SK-N-SH (cell line): ENCODE results near the gene CHST11. TPM values are rescaled to one million over a fixed set of nuclear protein-coding genes. Genes with fewer than 3 reads are reported as not detected.

ENCODE experiments used
- CTCF ChIA-PET: fragments of 300-600, 350-600 bp; formaldehyde crosslinking; extraction: SDS; loops from one replicate; lab custom pipeline; 2021; lab: Yijun Ruan, JAX
- POLR2A ChIA-PET: fragments of 350-600 bp; sonication (Branson Sonifier 250); formaldehyde crosslinking; extraction: SDS; loops from one replicate; lab custom pipeline; 2020; ENCODE audit warnings: antibody characterized with exemption, inconsistent platforms; lab: Yijun Ruan, JAX
- DNase-seq: peaks from one replicate; pipeline ENCODE4 v3.0.0; 2012
- H2AFZ ChIP-seq: fragments of 200-600 bp; sonication (generic); 2 replicates; pipeline ENCODE4 v1.8.1; 2016; ENCODE audit warnings: antibody characterized with exemption, mild to moderate bottlenecking, low read depth
- H3F3A ChIP-seq: fragments of 200-600 bp; sonication (generic); replicated peaks from 2 replicates; pipeline ENCODE3; 2016; ENCODE audit warnings: antibody characterized with exemption, mild to moderate bottlenecking; ENCODE audit not compliant: insufficient read depth
- H3K27ac ChIP-seq, 2 experiments: fragments of 200-500 bp in 1 of 2; fragments of 200-600 bp in 1 of 2; sonication (Bioruptor generic) in 1 of 2; sonication (generic), shearing (Covaris generic) in 1 of 2; 2 replicates each; pipeline versions ENCODE4 v1.5.1 to v1.6.1; 2014 to 2016; ENCODE audit warnings: low read depth in 2 of 2, inconsistent platforms in 1 of 2, low read length in 1 of 2, mild to moderate bottlenecking in 1 of 2, mixed read lengths in 1 of 2
- H3K27me3 ChIP-seq: fragments of 200-600 bp; sonication (generic), shearing (Covaris generic); 2 replicates; pipeline ENCODE4 v1.6.1; 2016; ENCODE audit warnings: mixed run types; ENCODE audit not compliant: insufficient read depth
- H3K36me3 ChIP-seq, 2 experiments: fragments of 200-500 bp in 1 of 2; fragments of 200-600 bp in 1 of 2; sonication (Bioruptor generic) in 1 of 2; sonication (generic) in 1 of 2; replicated peaks in 1 of 2; 2 replicates each; pipeline versions ENCODE3 to v1.5.1; 2014 to 2016; ENCODE audit warnings: low read length in 1 of 2, mild to moderate bottlenecking in 1 of 2; ENCODE audit not compliant: insufficient read depth in 2 of 2, control insufficient read depth in 1 of 2
- H3K4me1 ChIP-seq, 2 experiments: fragments of 200-500 bp in 1 of 2; fragments of 200-600 bp in 1 of 2; sonication (Bioruptor generic) in 1 of 2; sonication (generic), shearing (Covaris generic) in 1 of 2; 2 replicates each; pipeline versions ENCODE4 v1.5.1 to v1.6.1; 2014 to 2016; ENCODE audit warnings: low read depth in 1 of 2, low read length in 1 of 2, mixed run types in 1 of 2; ENCODE audit not compliant: insufficient read depth in 2 of 2, control insufficient read depth in 1 of 2
- H3K4me2 ChIP-seq: fragments of 200-600 bp; sonication (generic), shearing (Covaris generic); 2 replicates; pipeline ENCODE4 v1.6.1; 2017; ENCODE audit warnings: mixed run types
- H3K4me3 ChIP-seq, 2 experiments: fragments of 200-500 bp in 1 of 2; fragments of 200-600 bp in 1 of 2; sonication (Bioruptor generic) in 1 of 2; sonication (generic), shearing (Covaris generic) in 1 of 2; 2 replicates each; pipeline versions ENCODE4 v1.5.1 to v1.8.1; 2014 to 2016; ENCODE audit warnings: low read depth in 2 of 2, inconsistent platforms in 1 of 2, low read length in 1 of 2, mild to moderate bottlenecking in 1 of 2, mixed read lengths in 1 of 2, moderate library complexity in 1 of 2
- H3K79me2 ChIP-seq: fragments of 200-600 bp; sonication (generic); 2 replicates; pipeline ENCODE4 v1.8.1; 2017; ENCODE audit warnings: mild to moderate bottlenecking; ENCODE audit not compliant: insufficient read depth
- H3K9ac ChIP-seq: fragments of 200-600 bp; sonication (generic); 2 replicates; pipeline ENCODE4 v1.6.1; 2017; ENCODE audit warnings: mixed run types
- H3K9me2 ChIP-seq: fragments of 200-600 bp; sonication (generic); 2 replicates; pipeline ENCODE4 v1.6.1; 2017; ENCODE audit warnings: mixed run types
- H3K9me3 ChIP-seq: fragments of 200-600 bp; sonication (generic); 2 replicates; pipeline ENCODE4 v1.6.1; 2017; ENCODE audit warnings: mixed run types, mild to moderate bottlenecking, moderate library complexity
- H4K20me1 ChIP-seq: fragments of 200-600 bp; sonication (generic); 2 replicates; pipeline ENCODE4 v1.6.1; 2017; ENCODE audit warnings: mild to moderate bottlenecking, mixed run types; ENCODE audit not compliant: insufficient read depth
- FOXM1 ChIP-seq: IDR thresholded peaks from 2 replicates; pipeline ENCODE4 v1.4.0; 2012; ENCODE audit warnings: low read depth, mild to moderate bottlenecking
- IRF3 ChIP-seq: fragments of 150-350 bp; IDR thresholded peaks from 2 replicates; pipeline ENCODE4 v1.6.1; 2016; ENCODE audit warnings: mild to moderate bottlenecking, low read depth, low read length
- JUND ChIP-seq: IDR thresholded peaks from 2 replicates; pipeline ENCODE4 v1.4.0; 2012
- MEF2A ChIP-seq: IDR thresholded peaks from 2 replicates; pipeline ENCODE4 v1.4.0; 2012; ENCODE audit warnings: low read depth, borderline replicate concordance
- NFIC ChIP-seq: IDR thresholded peaks from 2 replicates; pipeline ENCODE4 v1.4.0; 2012; ENCODE audit warnings: borderline replicate concordance
- RCOR1 ChIP-seq: fragments of 150-350 bp; IDR thresholded peaks from 2 replicates; pipeline ENCODE4 v1.6.1; 2017; ENCODE audit warnings: antibody characterized with exemption, low read length
- SIN3A ChIP-seq: IDR thresholded peaks from 2 replicates; pipeline ENCODE4 v1.6.1; 2012; ENCODE audit warnings: low read depth, mild to moderate bottlenecking, low read length, moderate library complexity, borderline replicate concordance
- SMC3 ChIP-seq: IDR thresholded peaks from 2 replicates; pipeline ENCODE4 v1.6.1; 2012; ENCODE audit warnings: low read depth, low read length, improper control_type of control experiment
- TAF1 ChIP-seq: IDR thresholded peaks from 2 replicates; pipeline ENCODE4 v1.6.1; 2012; ENCODE audit warnings: low read depth, mild to moderate bottlenecking, low read length, moderate library complexity, borderline replicate concordance
- TCF12 ChIP-seq: IDR thresholded peaks from 2 replicates; pipeline ENCODE4 v1.4.0; 2012
- TEAD4 ChIP-seq: IDR thresholded peaks from 2 replicates; pipeline ENCODE4 v1.4.0; 2012; ENCODE audit warnings: mild to moderate bottlenecking, borderline replicate concordance; ENCODE audit not compliant: insufficient read depth
- USF1 ChIP-seq: IDR thresholded peaks from 2 replicates; pipeline ENCODE4 v1.4.0; 2012; ENCODE audit warnings: low read depth, borderline replicate concordance
- WGBS: methylation state at CpG from one replicate; pipeline ENCODE4 v1.1.6; 2017; ENCODE audit warnings: low lambda C conversion rate; 5-methylcytosine and 5-hydroxymethylcytosine counted together
- polyA plus RNA-seq, 3 experiments: library from polyadenylated mRNA; depleted of rRNA; stranded (reverse); fragments of >200 nt; gene quantifications; 2 replicates each; pipeline ENCODE4 v1.2.3, GENCODE V29; 2012
- TF ChIP-seq, protein P1 (sequence below): IDR thresholded peaks from 2 replicates; pipeline ENCODE4 v1.4.0; 2012; ENCODE audit warnings: low read depth, borderline replicate concordance
- TF ChIP-seq, protein P2 (sequence below): fragments of 200-600 bp; sonication (generic); IDR thresholded peaks from 2 replicates; pipeline ENCODE4 v1.6.1; 2017; ENCODE audit warnings: antibody characterized with exemption, mild to moderate bottlenecking, moderate library complexity
- TF ChIP-seq, protein P3 (sequence below): IDR thresholded peaks from 2 replicates; pipeline ENCODE4 v1.6.1; 2012; ENCODE audit warnings: mild to moderate bottlenecking, low read depth, low read length, moderate library complexity

Gene CHST11
- polyA plus RNA-seq, 1 of the 3 experiments (the other 2 are of a cell fraction) = 18.6 TPM

DNA sequence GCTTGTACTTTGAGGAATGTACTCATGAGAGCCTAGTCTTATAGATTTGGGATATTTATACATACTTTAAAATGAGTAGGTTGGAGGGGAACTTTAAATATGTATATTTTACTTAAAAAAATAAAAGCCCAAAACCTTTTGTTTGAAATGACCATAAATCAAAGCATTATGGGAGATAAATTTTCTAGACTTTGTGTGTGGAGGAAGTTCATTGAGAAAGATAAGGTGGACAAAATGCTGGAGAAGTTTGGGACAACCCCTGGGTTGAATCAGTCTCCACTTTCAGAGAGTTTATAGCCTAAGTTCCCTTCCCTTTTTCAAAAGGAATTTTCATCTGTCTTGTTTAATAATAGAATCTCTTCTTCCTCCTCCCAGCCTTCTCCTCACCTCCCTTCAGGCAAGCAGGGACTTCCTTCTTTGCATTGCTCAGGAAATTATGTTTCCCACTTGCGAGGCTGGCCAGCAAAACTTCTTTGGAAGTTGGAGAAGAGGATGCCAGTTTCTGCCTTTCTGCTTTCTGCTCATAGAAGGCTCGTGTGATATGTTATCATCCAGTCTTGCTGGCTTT, 54.2 kb downstream of the CHST11 start (continued):
- TF ChIP-seq USF1 (no peak), NFIC (no peak)

DNA sequence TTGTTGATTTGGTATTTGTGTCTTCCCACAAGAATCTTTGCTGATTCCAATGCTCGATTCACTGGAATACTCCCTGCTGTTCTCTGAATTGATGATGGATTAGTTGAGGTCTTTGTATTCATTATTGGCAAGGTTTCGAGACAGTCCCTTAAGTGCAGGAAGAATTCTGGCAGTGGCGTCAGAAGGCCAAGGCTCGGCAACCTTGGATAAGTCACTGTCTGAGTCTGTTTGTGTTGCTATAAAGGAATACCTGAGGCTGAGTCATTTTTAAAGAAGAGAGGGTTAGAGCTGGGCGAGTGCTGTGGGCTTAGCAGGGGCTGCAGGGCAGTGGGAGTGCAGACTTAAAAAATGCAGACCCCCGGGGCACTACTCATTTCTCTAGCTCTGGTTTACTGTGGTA, 56.9 kb downstream of the CHST11 start:
- WGBS = 93% methylated on average over 6 of the region's 6 CpGs
- H3F3A ChIP-seq = no peaks in the 10 kb centered on the region
- H3K27me3 ChIP-seq = no peaks in the 10 kb centered on the region
- no peaks in the 10 kb centered on the region for H3K79me2 ChIP-seq
- no peak for TF ChIP-seq SIN3A
- no peak for TF ChIP-seq NFIC
- TF ChIP-seq, protein P1, sequence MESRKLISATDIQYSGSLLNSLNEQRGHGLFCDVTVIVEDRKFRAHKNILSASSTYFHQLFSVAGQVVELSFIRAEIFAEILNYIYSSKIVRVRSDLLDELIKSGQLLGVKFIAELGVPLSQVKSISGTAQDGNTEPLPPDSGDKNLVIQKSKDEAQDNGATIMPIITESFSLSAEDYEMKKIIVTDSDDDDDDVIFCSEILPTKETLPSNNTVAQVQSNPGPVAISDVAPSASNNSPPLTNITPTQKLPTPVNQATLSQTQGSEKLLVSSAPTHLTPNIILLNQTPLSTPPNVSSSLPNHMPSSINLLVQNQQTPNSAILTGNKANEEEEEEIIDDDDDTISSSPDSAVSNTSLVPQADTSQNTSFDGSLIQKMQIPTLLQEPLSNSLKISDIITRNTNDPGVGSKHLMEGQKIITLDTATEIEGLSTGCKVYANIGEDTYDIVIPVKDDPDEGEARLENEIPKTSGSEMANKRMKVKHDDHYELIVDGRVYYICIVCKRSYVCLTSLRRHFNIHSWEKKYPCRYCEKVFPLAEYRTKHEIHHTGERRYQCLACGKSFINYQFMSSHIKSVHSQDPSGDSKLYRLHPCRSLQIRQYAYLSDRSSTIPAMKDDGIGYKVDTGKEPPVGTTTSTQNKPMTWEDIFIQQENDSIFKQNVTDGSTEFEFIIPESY = no peak
- TF ChIP-seq, protein P2, sequence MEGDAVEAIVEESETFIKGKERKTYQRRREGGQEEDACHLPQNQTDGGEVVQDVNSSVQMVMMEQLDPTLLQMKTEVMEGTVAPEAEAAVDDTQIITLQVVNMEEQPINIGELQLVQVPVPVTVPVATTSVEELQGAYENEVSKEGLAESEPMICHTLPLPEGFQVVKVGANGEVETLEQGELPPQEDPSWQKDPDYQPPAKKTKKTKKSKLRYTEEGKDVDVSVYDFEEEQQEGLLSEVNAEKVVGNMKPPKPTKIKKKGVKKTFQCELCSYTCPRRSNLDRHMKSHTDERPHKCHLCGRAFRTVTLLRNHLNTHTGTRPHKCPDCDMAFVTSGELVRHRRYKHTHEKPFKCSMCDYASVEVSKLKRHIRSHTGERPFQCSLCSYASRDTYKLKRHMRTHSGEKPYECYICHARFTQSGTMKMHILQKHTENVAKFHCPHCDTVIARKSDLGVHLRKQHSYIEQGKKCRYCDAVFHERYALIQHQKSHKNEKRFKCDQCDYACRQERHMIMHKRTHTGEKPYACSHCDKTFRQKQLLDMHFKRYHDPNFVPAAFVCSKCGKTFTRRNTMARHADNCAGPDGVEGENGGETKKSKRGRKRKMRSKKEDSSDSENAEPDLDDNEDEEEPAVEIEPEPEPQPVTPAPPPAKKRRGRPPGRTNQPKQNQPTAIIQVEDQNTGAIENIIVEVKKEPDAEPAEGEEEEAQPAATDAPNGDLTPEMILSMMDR = no peak
- no peak for TF ChIP-seq TEAD4
- no peak for TF ChIP-seq JUND
- no peak for TF ChIP-seq TAF1
- H2AFZ ChIP-seq = no peak overlapping the region
- no peak overlapping the region for H3K4me2 ChIP-seq
- no peaks in the 10 kb centered on the region for H3K9me3 ChIP-seq
- ChIA-PET CTCF (no interaction called here), POLR2A (no interaction called here)
- no peak for DNase-seq
- H3K9ac ChIP-seq = no peak overlapping the region
- H3K36me3 ChIP-seq = no peaks in the 10 kb centered on the region
- no peaks in the 10 kb centered on the region for H4K20me1 ChIP-seq
- no peak overlapping the region for H3K4me3 ChIP-seq
- H3K9me2 ChIP-seq = no peaks in the 10 kb centered on the region
- no peaks in the 10 kb centered on the region; a peak in 1 of 4 replicates for H3K4me1 ChIP-seq
- no peak overlapping the region for H3K27ac ChIP-seq

GRCh38 chr12:104514092-104514810, 57.5 kb downstream of the CHST11 start:
- Histone ChIP-seq H3K9me2 (no peaks in the 10 kb centered on the region), H4K20me1 (no peaks in the 10 kb centered on the region), H3K27me3 (no peaks in the 10 kb centered on the region), H3K79me2 (no peaks in the 10 kb centered on the region), H3K4me2 (no peak overlapping the region), H3F3A (no peaks in the 10 kb centered on the region), H3K9ac (no peak overlapping the region), H3K4me3 (no peak overlapping the region), H3K9me3 (no peaks in the 10 kb centered on the region), H3K36me3 (no peaks in the 10 kb centered on the region), H2AFZ (no peak overlapping the region), H3K27ac (no peak overlapping the region), H3K4me1 (peaks cover 0 to under 1% of the 10 kb centered on the region in 2 experiments; a peak in 1 of 4 replicates)
- ChIA-PET CTCF (interaction anchor here (1.0 kb wide), 1 partner anchor 13 kb away, joined by 3 read pairs; no protein-coding TSS in a partner anchor), POLR2A (no interaction called here)
- DNase-seq = no peak
- 95% methylated on average over 9 of the region's 9 CpGs for WGBS
- TF ChIP-seq, protein P3, sequence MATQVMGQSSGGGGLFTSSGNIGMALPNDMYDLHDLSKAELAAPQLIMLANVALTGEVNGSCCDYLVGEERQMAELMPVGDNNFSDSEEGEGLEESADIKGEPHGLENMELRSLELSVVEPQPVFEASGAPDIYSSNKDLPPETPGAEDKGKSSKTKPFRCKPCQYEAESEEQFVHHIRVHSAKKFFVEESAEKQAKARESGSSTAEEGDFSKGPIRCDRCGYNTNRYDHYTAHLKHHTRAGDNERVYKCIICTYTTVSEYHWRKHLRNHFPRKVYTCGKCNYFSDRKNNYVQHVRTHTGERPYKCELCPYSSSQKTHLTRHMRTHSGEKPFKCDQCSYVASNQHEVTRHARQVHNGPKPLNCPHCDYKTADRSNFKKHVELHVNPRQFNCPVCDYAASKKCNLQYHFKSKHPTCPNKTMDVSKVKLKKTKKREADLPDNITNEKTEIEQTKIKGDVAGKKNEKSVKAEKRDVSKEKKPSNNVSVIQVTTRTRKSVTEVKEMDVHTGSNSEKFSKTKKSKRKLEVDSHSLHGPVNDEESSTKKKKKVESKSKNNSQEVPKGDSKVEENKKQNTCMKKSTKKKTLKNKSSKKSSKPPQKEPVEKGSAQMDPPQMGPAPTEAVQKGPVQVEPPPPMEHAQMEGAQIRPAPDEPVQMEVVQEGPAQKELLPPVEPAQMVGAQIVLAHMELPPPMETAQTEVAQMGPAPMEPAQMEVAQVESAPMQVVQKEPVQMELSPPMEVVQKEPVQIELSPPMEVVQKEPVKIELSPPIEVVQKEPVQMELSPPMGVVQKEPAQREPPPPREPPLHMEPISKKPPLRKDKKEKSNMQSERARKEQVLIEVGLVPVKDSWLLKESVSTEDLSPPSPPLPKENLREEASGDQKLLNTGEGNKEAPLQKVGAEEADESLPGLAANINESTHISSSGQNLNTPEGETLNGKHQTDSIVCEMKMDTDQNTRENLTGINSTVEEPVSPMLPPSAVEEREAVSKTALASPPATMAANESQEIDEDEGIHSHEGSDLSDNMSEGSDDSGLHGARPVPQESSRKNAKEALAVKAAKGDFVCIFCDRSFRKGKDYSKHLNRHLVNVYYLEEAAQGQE = no peak
- TF ChIP-seq RCOR1 = no peak
- TF ChIP-seq TCF12 = no peak
- no peak for TF ChIP-seq FOXM1
- TF ChIP-seq MEF2A = no peak
- TF ChIP-seq SMC3 = no peak
- no peak for TF ChIP-seq IRF3
